ENCODE data around the gene MAP2. TPM values are rescaled to one million over a fixed set of nuclear protein-coding genes. Genes with fewer than 3 reads are reported as not detected.

The MAP2 gene
- total RNA-seq, 4 donors from 2014 or later, result 5.8 to 14.5 (median 8.8) TPM

GRCh38 chr2:209468846-209469245, 45.0 kb downstream of the MAP2 start:
- H3K27ac ChIP-seq, result no peak overlapping the region
- no peaks in the 10 kb centered on the region for H3K27me3 ChIP-seq
- TF ChIP-seq CTCF (IDR thresholded peaks at IDR 0.05) (no peak), POLR2A (IDR thresholded peaks at IDR 0.05) (no peak)
- H3K36me3 ChIP-seq, result no peaks in the 10 kb centered on the region
- WGBS, 2 donors, result 78 to 79% methylated on average over 1 of the region's 1 CpG
- H3K4me1 ChIP-seq, result peaks cover 0 to 11% (median 0%) of the 10 kb centered on the region in 3 donors
- no peak overlapping the region for H3K4me3 ChIP-seq
- no peak for DNase-seq
- no peaks in the 10 kb centered on the region for H3K9me3 ChIP-seq
- intact Hi-C loops (cut with DNase I), result no loop called here

- H3K4me3 ChIP-seq, result no peak overlapping the region
- intact Hi-C loops (cut with DNase I), result no loop called here
- DNase-seq, result no peak
- H3K9me3 ChIP-seq, result no peaks in the 10 kb centered on the region
- TF ChIP-seq POLR2A (IDR thresholded peaks at IDR 0.05) (no peak), CTCF (IDR thresholded peaks at IDR 0.05) (no peak)
- no peaks in the 10 kb centered on the region for H3K36me3 ChIP-seq
- no peak overlapping the region for H3K27ac ChIP-seq
- H3K27me3 ChIP-seq, result no peaks in the 10 kb centered on the region
- H3K4me1 ChIP-seq, result peaks cover 0 to 11% (median 3%) of the 10 kb centered on the region in 3 donors
These were observed 45.6 kb downstream of the MAP2 start for GRCh38 chr2:209469481-209469880.

GRCh38 chr2:209470466-209470865, 46.6 kb downstream of the MAP2 start:
- H3K4me3 ChIP-seq, result no peak overlapping the region
- no peak overlapping the region for H3K27ac ChIP-seq
- peaks cover 0 to 11% (median 3%) of the 10 kb centered on the region in 3 donors for H3K4me1 ChIP-seq
- intact Hi-C loops (cut with DNase I), result no loop called here
- no peaks in the 10 kb centered on the region for H3K9me3 ChIP-seq
- TF ChIP-seq CTCF (IDR thresholded peaks at IDR 0.05) (no peak), POLR2A (IDR thresholded peaks at IDR 0.05) (no peak)
- H3K36me3 ChIP-seq, result no peaks in the 10 kb centered on the region
- no peaks in the 10 kb centered on the region for H3K27me3 ChIP-seq
- no peak for DNase-seq
- WGBS, 2 donors, result 91 to 92% methylated on average over 2 of the region's 2 CpGs

GRCh38 chr2:209471037-209471436, 47.2 kb downstream of the MAP2 start:
- Histone ChIP-seq H3K27me3 (no peaks in the 10 kb centered on the region), H3K9me3 (no peaks in the 10 kb centered on the region), H3K4me1 (peaks cover 0 to 11% (median 3%) of the 10 kb centered on the region in 3 donors), H3K27ac (no peak overlapping the region), H3K36me3 (no peaks in the 10 kb centered on the region), H3K4me3 (no peak overlapping the region)
- intact Hi-C loops (cut with DNase I), result no loop called here
- TF ChIP-seq POLR2A (IDR thresholded peaks at IDR 0.05), result no peak
- TF ChIP-seq CTCF (IDR thresholded peaks at IDR 0.05), result no peak
- no peak for DNase-seq

- intact Hi-C loops (cut with DNase I), result no loop called here
- Histone ChIP-seq H3K4me1 (peaks cover 0 to 11% (median 3%) of the 10 kb centered on the region in 3 donors), H3K9me3 (no peaks in the 10 kb centered on the region), H3K27me3 (no peaks in the 10 kb centered on the region), H3K36me3 (no peaks in the 10 kb centered on the region), H3K27ac (no peak overlapping the region), H3K4me3 (no peak overlapping the region)
- WGBS, 2 donors, result 30 to 37% methylated on average over 4 of the region's 4 CpGs
- DNase-seq, result no peak
- TF ChIP-seq POLR2A (IDR thresholded peaks at IDR 0.05) (no peak), CTCF (IDR thresholded peaks at IDR 0.05) (no peak)
These were observed 48.4 kb downstream of the MAP2 start for GRCh38 chr2:209472112-209472832.
